Osteocyte (in vitro differentiated cells): ENCODE data around the gene NT5E. TPM values are rescaled to one million over a fixed set of nuclear protein-coding genes. Genes with fewer than 3 reads are reported as not detected.
A peak's percentile ranks its signal among the peaks of the same experiment; 100 is the strongest.

Experiments
- DNase-seq: peaks from one replicate; pipeline ENCODE4 v3.0.0; 2021; ENCODE audit warnings: mixed read lengths; ENCODE audit not compliant: unreplicated experiment; ENCODE audit errors: extremely low spot score
- H3K27ac Mint-ChIP-seq: one replicate; pipeline ENCODE4 v1.8.0; 2021; ENCODE audit warnings: mild to moderate bottlenecking, mixed read lengths; ENCODE audit not compliant: unreplicated experiment
- H3K27me3 Mint-ChIP-seq: one replicate; pipeline ENCODE4 v1.8.0; 2021; ENCODE audit warnings: mixed read lengths; ENCODE audit not compliant: unreplicated experiment
- H3K36me3 Mint-ChIP-seq: one replicate; pipeline ENCODE4 v1.8.0; 2021; ENCODE audit warnings: mixed read lengths; ENCODE audit not compliant: unreplicated experiment
- H3K4me1 Mint-ChIP-seq: one replicate; pipeline ENCODE4 v1.8.0; 2021; ENCODE audit warnings: mixed read lengths; ENCODE audit not compliant: unreplicated experiment
- H3K4me3 Mint-ChIP-seq: one replicate; pipeline ENCODE4 v1.8.0; 2021; ENCODE audit warnings: mild to moderate bottlenecking, moderate library complexity, mixed read lengths; ENCODE audit not compliant: unreplicated experiment
- H3K9me3 Mint-ChIP-seq: one replicate; pipeline ENCODE4 v1.8.0; 2021; ENCODE audit warnings: mixed read lengths; ENCODE audit not compliant: unreplicated experiment
- total RNA-seq: library from RNA; stranded (reverse); gene quantifications from 2 replicates; pipeline ENCODE4 v1.2.1, GENCODE V29; 2021
- TF ChIP-seq, protein P1 (sequence below): fragments of 200-600 bp; sonication (generic); IDR thresholded peaks from 2 replicates; pipeline ENCODE4 v1.5.0; 2021; ENCODE audit warnings: antibody characterized with exemption, mild to moderate bottlenecking, moderate library complexity

The NT5E gene
- total RNA-seq, 1 donor from 2014 or later = 197 TPM

DNA sequence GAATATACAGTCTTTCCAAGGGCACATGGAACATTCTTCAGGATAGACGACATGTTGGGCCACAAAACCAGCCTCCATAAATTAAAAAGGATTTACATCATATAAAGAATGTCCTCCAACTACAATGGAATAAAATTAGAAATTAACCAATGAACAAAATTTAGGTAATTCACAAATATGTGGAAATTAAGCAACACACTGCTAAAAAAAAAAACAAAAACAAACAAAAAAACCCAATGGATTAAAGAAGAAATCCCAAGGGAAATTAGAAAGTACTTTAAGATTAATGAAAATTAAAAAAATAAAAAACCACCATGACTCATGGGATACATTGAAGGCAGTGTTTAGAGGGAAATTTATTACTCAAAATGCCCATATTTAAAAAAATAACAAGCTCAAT, 21.4 kb upstream of the NT5E start:
- peaks cover 23% of the 10 kb centered on the region for H3K4me1 Mint-ChIP-seq

DNA sequence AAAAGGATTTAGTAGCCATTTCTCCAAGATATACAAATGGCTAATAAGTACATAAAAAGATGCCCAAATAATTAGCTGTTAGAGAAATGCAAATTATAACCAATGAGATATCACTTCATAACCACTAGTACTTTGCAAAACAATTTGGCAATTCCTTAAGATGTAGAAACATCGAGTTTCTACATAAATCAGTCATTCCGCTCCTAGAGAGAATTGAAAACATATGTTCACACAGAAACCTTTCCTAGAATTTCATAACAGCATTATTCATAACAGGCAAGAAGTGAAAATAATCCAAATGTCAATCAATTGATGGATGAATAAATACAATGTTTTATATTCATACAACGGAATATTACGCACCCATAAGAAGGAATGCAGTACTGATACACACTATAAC, 20.5 kb upstream of the NT5E start:
- no peak overlapping the region for H3K4me3 Mint-ChIP-seq
- TF ChIP-seq, protein P1, sequence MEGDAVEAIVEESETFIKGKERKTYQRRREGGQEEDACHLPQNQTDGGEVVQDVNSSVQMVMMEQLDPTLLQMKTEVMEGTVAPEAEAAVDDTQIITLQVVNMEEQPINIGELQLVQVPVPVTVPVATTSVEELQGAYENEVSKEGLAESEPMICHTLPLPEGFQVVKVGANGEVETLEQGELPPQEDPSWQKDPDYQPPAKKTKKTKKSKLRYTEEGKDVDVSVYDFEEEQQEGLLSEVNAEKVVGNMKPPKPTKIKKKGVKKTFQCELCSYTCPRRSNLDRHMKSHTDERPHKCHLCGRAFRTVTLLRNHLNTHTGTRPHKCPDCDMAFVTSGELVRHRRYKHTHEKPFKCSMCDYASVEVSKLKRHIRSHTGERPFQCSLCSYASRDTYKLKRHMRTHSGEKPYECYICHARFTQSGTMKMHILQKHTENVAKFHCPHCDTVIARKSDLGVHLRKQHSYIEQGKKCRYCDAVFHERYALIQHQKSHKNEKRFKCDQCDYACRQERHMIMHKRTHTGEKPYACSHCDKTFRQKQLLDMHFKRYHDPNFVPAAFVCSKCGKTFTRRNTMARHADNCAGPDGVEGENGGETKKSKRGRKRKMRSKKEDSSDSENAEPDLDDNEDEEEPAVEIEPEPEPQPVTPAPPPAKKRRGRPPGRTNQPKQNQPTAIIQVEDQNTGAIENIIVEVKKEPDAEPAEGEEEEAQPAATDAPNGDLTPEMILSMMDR = no peak
- peaks cover 2% of the 10 kb centered on the region for H3K36me3 Mint-ChIP-seq
- peaks cover 23% of the 10 kb centered on the region for H3K4me1 Mint-ChIP-seq
- no peaks in the 10 kb centered on the region for H3K27me3 Mint-ChIP-seq
- H3K9me3 Mint-ChIP-seq = peaks cover 25% of the 10 kb centered on the region
- no peak for DNase-seq
- H3K27ac Mint-ChIP-seq = no peak overlapping the region

More for the DNA sequence above, 21.4 kb upstream of the NT5E start:
- Mint-ChIP-seq H3K9me3 (peaks cover 17% of the 10 kb centered on the region), H3K27me3 (no peaks in the 10 kb centered on the region), H3K27ac (no peak overlapping the region), H3K36me3 (peaks cover 2% of the 10 kb centered on the region), H3K4me3 (no peak overlapping the region)
- no peak for DNase-seq
- TF ChIP-seq, protein P1 = no peak

DNA sequence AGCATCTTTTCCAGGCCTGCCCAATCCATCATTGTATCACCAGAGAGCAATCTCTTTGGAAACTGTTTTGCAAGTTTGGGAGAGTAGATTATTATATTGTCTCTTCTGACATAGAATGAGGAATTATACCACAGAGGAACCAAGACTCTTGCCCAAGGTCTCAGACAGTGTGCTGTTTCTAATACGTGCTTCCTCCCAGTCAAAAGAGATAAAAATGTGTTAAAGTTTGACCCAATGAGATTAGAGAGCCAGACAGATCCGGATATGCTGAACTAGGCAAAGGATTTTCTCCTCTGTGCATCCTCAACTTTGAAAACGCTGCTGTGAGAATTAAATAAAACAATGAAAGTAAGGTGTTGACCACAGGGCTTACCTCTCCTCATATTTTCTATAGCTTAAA, 18.6 kb upstream of the NT5E start:
- Mint-ChIP-seq H3K27me3 (no peaks in the 10 kb centered on the region), H3K27ac (no peak overlapping the region), H3K36me3 (no peaks in the 10 kb centered on the region), H3K9me3 (peaks cover 12% of the 10 kb centered on the region), H3K4me3 (no peak overlapping the region), H3K4me1 (peaks cover 33% of the 10 kb centered on the region)
- TF ChIP-seq, protein P1 = no peak
- no peak for DNase-seq

DNA sequence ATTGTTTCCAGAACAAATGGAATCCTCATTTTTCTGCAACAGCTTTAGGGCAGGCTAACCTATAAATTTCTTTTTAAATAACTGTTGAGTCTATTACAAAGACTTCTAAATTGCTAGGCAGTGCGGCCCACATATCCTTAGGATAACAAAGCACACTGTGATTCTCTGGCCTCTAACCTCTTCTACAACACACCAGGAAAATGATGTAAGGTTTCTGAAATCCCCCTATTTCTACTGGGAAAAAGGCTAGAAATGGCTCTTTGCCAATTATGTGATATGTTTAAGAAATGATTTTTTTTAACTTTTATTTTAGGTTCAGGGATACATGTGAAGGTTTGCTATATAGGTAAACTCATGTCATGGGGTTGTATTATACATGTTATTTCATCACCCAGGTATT, 17.3 kb upstream of the NT5E start:
- H3K4me3 Mint-ChIP-seq = no peak overlapping the region

DNA sequence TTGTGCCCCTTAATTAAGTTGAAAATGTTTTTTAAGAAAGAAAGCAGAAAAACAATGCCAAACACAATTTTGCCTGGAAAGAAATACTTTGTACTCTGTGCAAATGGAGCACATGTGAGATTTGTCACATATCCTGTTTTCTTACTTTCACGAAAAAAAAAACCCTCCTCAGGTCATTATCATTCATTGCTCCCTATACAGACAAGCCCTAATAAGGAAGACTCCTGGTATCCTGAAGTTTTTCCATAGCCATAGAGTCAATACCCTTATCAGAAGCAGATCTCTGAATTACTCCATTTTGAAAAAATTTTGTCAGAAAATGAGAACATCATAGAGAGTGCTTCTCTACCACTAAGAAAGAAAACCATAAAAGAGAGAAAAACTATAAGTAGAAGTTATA, 14.0 kb upstream of the NT5E start:
- H3K27ac Mint-ChIP-seq = peak overlapping the region; percentile 89
- TF ChIP-seq, protein P1 = no peak
- peaks cover 1% of the 10 kb centered on the region for H3K36me3 Mint-ChIP-seq
- DNase-seq = no peak
- H3K4me1 Mint-ChIP-seq = peaks cover 42% of the 10 kb centered on the region
- H3K9me3 Mint-ChIP-seq = peaks cover 14% of the 10 kb centered on the region
- H3K4me3 Mint-ChIP-seq = no peak overlapping the region
- H3K27me3 Mint-ChIP-seq = no peaks in the 10 kb centered on the region

More for the DNA sequence above, 17.3 kb upstream of the NT5E start:
- TF ChIP-seq, protein P1 = no peak
- no peaks in the 10 kb centered on the region for H3K36me3 Mint-ChIP-seq
- peak overlapping the region; percentile 81 for H3K27ac Mint-ChIP-seq
- DNase-seq = no peak
- H3K4me1 Mint-ChIP-seq = peaks cover 46% of the 10 kb centered on the region
- H3K9me3 Mint-ChIP-seq = peaks cover 12% of the 10 kb centered on the region
- no peaks in the 10 kb centered on the region for H3K27me3 Mint-ChIP-seq
